ENCODE measurements around the gene VIPR1.

DNA sequence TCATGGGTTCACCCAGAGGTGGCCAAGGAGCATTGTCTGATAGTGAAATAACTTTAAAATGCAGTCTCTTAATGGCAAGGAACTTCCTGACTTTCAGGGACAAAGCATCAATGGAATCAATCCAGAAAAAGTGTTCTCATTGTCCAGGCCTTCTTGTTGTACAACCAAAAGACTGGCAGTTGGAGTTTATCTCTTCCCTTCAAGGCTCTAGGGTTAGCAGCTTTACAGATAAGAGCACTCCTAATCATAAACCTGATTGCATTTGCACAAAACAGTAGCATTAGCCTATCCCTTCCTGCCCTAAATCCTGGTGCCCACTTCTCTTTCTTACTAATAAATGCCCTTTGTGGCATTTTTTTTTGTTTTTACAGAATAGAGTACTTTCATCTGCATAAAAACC is 43.3 kb upstream of the VIPR1 start:
- no peak for TF ChIP-seq CTCF (IDR thresholded peaks at IDR 0.05)
- TF ChIP-seq JUND (IDR thresholded peaks at IDR 0.05): no peak
- no peak for TF ChIP-seq TEAD4 (IDR thresholded peaks at IDR 0.05; ENCODE audit: borderline replicate concordance, insufficient read depth)
- TF ChIP-seq, protein P1, sequence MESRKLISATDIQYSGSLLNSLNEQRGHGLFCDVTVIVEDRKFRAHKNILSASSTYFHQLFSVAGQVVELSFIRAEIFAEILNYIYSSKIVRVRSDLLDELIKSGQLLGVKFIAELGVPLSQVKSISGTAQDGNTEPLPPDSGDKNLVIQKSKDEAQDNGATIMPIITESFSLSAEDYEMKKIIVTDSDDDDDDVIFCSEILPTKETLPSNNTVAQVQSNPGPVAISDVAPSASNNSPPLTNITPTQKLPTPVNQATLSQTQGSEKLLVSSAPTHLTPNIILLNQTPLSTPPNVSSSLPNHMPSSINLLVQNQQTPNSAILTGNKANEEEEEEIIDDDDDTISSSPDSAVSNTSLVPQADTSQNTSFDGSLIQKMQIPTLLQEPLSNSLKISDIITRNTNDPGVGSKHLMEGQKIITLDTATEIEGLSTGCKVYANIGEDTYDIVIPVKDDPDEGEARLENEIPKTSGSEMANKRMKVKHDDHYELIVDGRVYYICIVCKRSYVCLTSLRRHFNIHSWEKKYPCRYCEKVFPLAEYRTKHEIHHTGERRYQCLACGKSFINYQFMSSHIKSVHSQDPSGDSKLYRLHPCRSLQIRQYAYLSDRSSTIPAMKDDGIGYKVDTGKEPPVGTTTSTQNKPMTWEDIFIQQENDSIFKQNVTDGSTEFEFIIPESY (IDR thresholded peaks at IDR 0.05; ENCODE audit: borderline replicate concordance, low read depth): no peak
- TF ChIP-seq USF1 (IDR thresholded peaks at IDR 0.05; ENCODE audit: borderline replicate concordance, low read depth): no peak
- no peak for TF ChIP-seq FOXJ3 (CRISPR knock-in tag; IDR thresholded peaks at IDR 0.05)
- TF ChIP-seq EZH2phosphoT487 (IDR thresholded peaks at IDR 0.05; ENCODE audit: borderline replicate concordance, low read depth): no peak
- TF ChIP-seq ELF1 (IDR thresholded peaks at IDR 0.05): no peak
- no peak for TF ChIP-seq EP300 (IDR thresholded peaks at IDR 0.05; ENCODE audit: borderline replicate concordance in 1 of 2, low read depth in 1 of 2, low read length in 1 of 2)
- no peak for TF ChIP-seq MAX (IDR thresholded peaks at IDR 0.05; ENCODE audit: low read depth)
- TF ChIP-seq FOXM1 (IDR thresholded peaks at IDR 0.05; ENCODE audit: low read depth): no peak

All from SK-N-SH (cell line).